IMR-90 (cell line): ENCODE data around the gene TRPM8. TPM values are rescaled to one million over a fixed set of nuclear protein-coding genes. Genes with fewer than 3 reads are reported as not detected.

Source experiments
- ATAC-seq: fragments of 200-7000 bp; cut with Tn5 transposase; 2 replicates; pipeline ENCODE4 v1.9.1; 2020; ENCODE audit warnings: low read depth, mild to moderate bottlenecking, moderate library complexity
- BruUV-seq: library from RNA; stranded (reverse); fragments of 400-500 nt; replicated peaks from 2 replicates; lab custom pipeline; 2021; lab: Mats Ljungman, UMichigan
- CTCF ChIA-PET: fragments of 300-600 bp; formaldehyde crosslinking; extraction: SDS; loops from one replicate; lab custom pipeline; 2021; ENCODE audit warnings: antibody characterized with exemption; lab: Yijun Ruan, JAX
- POLR2A ChIA-PET: fragments of 300-600 bp; sonication (Branson Sonifier 250); formaldehyde crosslinking; loops from one replicate; lab custom pipeline; 2022; ENCODE audit warnings: antibody characterized with exemption; ENCODE audit not compliant: unreplicated experiment; lab: Charles Lee
- DNase-seq: peaks from one replicate; pipeline ENCODE4 v3.0.0; 2013
- H2AFZ ChIP-seq: replicated peaks from 2 replicates; pipeline ENCODE3; 2013; ENCODE audit warnings: low read length, mild to moderate bottlenecking; ENCODE audit not compliant: poor library complexity
- H2AK5ac ChIP-seq: 2 replicates; pipeline ENCODE4 v1.6.1; 2013; ENCODE audit warnings: low read depth, low read length, inconsistent platforms
- H2AK9ac ChIP-seq: replicated peaks from 2 replicates; pipeline ENCODE3; 2013; ENCODE audit warnings: mild to moderate bottlenecking, low read depth, low read length, moderate library complexity; ENCODE audit not compliant: poor library complexity
- H2BK120ac ChIP-seq: 2 replicates; pipeline ENCODE4 v1.6.1; 2013; ENCODE audit warnings: low read depth, low read length, inconsistent platforms
- H2BK15ac ChIP-seq: 3 replicates; pipeline ENCODE4 v1.6.1; 2013; ENCODE audit warnings: low read depth, low read length, inconsistent platforms
- H2BK20ac ChIP-seq: 2 replicates; pipeline ENCODE4 v1.6.1; 2013; ENCODE audit warnings: low read depth, mild to moderate bottlenecking, inconsistent platforms, low read length, moderate library complexity
- H2BK5ac ChIP-seq: 2 replicates; pipeline ENCODE4 v1.6.1; 2013; ENCODE audit warnings: mild to moderate bottlenecking, low read depth, low read length, inconsistent platforms; ENCODE audit not compliant: poor library complexity, severe bottlenecking
- H3K14ac ChIP-seq: replicated peaks from 2 replicates; pipeline ENCODE4 v1.6.1; 2013; ENCODE audit warnings: low read depth, low read length, inconsistent platforms
- H3K18ac ChIP-seq: 2 replicates; pipeline ENCODE4 v1.6.1; 2013; ENCODE audit warnings: low read depth, low read length, control low read depth
- H3K23ac ChIP-seq: 2 replicates; pipeline ENCODE4 v1.6.1; 2013; ENCODE audit warnings: low read depth, low read length, inconsistent platforms
- H3K27ac ChIP-seq: 2 replicates; pipeline ENCODE4 v1.5.1; 2013; ENCODE audit warnings: mild to moderate bottlenecking, control low read depth, low read length; ENCODE audit not compliant: insufficient read depth
- H3K27me3 ChIP-seq: 2 replicates; pipeline ENCODE4 v1.6.1; 2013; ENCODE audit warnings: low read length; ENCODE audit not compliant: control insufficient read depth, insufficient read depth
- H3K36me3 ChIP-seq: 2 replicates; pipeline ENCODE4 v1.6.1; 2013; ENCODE audit warnings: low read length, mixed read lengths; ENCODE audit not compliant: control insufficient read depth, insufficient read depth
- H3K4ac ChIP-seq: 2 replicates; pipeline ENCODE4 v1.6.1; 2013; ENCODE audit warnings: low read depth, low read length, inconsistent platforms
- H3K4me1 ChIP-seq: 2 replicates; pipeline ENCODE4 v1.6.1; 2013; ENCODE audit warnings: low read length, mixed read lengths; ENCODE audit not compliant: control insufficient read depth, insufficient read depth
- H3K4me2 ChIP-seq: 2 replicates; pipeline ENCODE4 v1.6.1; 2013; ENCODE audit warnings: low read depth, mild to moderate bottlenecking, control low read depth, low read length, moderate library complexity
- H3K4me3 ChIP-seq: 2 replicates; pipeline ENCODE4 v1.5.1; 2013; ENCODE audit warnings: low read depth, mild to moderate bottlenecking, control low read depth, low read length, moderate library complexity; ENCODE audit not compliant: insufficient read depth
- H3K56ac ChIP-seq: 2 replicates; pipeline ENCODE4 v1.6.1; 2013; ENCODE audit warnings: low read length, inconsistent platforms; ENCODE audit not compliant: insufficient read depth; ENCODE audit errors: extremely low read depth
- H3K79me1 ChIP-seq, 2 experiments: 2 replicates each; pipeline ENCODE4 v1.6.1; 2013; ENCODE audit warnings: low read length in 2 of 2, inconsistent platforms in 1 of 2, low read depth in 1 of 2
- H3K9ac ChIP-seq: 2 replicates; pipeline ENCODE4 v1.6.1; 2013; ENCODE audit warnings: low read depth, low read length, control low read depth
- H3K9me1 ChIP-seq: 2 replicates; pipeline ENCODE4 v1.6.1; 2013; ENCODE audit warnings: low read length, inconsistent platforms; ENCODE audit not compliant: insufficient read depth
- H3K9me3 ChIP-seq: 2 replicates; pipeline ENCODE4 v1.6.1; 2013; ENCODE audit warnings: low read length; ENCODE audit not compliant: control insufficient read depth, insufficient read depth
- H4K20me1 ChIP-seq: 2 replicates; pipeline ENCODE4 v1.6.1; 2013; ENCODE audit warnings: low read length, inconsistent platforms; ENCODE audit not compliant: insufficient read depth
- H4K5ac ChIP-seq: 2 replicates; pipeline ENCODE4 v1.6.1; 2013; ENCODE audit warnings: mild to moderate bottlenecking, low read depth, low read length, control low read depth
- H4K8ac ChIP-seq, 2 experiments: 2 replicates each; pipeline ENCODE4 v1.6.1; 2013; ENCODE audit warnings: low read depth in 2 of 2, low read length in 2 of 2, control low read depth in 1 of 2, inconsistent platforms in 1 of 2
- H4K91ac ChIP-seq: 2 replicates; pipeline ENCODE4 v1.6.1; 2013; ENCODE audit warnings: low read depth, low read length, inconsistent platforms; ENCODE audit not compliant: insufficient read depth
- BHLHE40 ChIP-seq: fragments of 150-350 bp; IDR thresholded peaks from 2 replicates; pipeline ENCODE4 v1.6.1; 2016; ENCODE audit warnings: mild to moderate bottlenecking, low read depth, low read length
- CHD1 ChIP-seq: IDR thresholded peaks from 2 replicates; pipeline ENCODE4 v1.6.1; 2012; ENCODE audit warnings: low read depth, low read length, improper control_type of control experiment
- CTCF ChIP-seq: conservative IDR thresholded peaks from 2 replicates; pipeline ENCODE4 v1.5.1; 2012; ENCODE audit warnings: mild to moderate bottlenecking, low read depth, low read length, improper control_type of control experiment
- MXI1 ChIP-seq: IDR thresholded peaks from 2 replicates; pipeline ENCODE4 v1.6.1; 2012; ENCODE audit warnings: low read depth, mild to moderate bottlenecking, low read length, moderate library complexity, borderline replicate concordance
- SMC3 ChIP-seq: fragments of 150-350 bp; IDR thresholded peaks from 2 replicates; pipeline ENCODE4 v1.6.1; 2016; ENCODE audit warnings: low read depth, mild to moderate bottlenecking, antibody characterized with exemption, low read length, moderate library complexity
- USF2 ChIP-seq: fragments of 150-350 bp; IDR thresholded peaks from 2 replicates; pipeline ENCODE4 v1.6.1; 2017; ENCODE audit warnings: mild to moderate bottlenecking, antibody characterized with exemption, low read length, low read depth
- WGBS, 2 experiments: methylation state at CpG; one replicate each; pipeline versions ENCODE4 v1.1.5 to v1.1.7; 2013; ENCODE audit warnings: missing lambda C conversion rate in 2 of 2; ENCODE audit not compliant: insufficient read length in 1 of 2; ENCODE audit errors: extremely low coverage in 2 of 2; 5-methylcytosine and 5-hydroxymethylcytosine counted together
- dilution Hi-C: fragments of 300-500 bp; cut with HindIII; formaldehyde crosslinking; loops from one replicate; pipeline ENCODE4 v1.14.3; 2018; ENCODE audit warnings: low sequenced_read_pairs; ENCODE audit not compliant: unreplicated experiment
- in situ Hi-C: fragments of 300-500 bp; cut with MboI; formaldehyde crosslinking; loops from 3 replicates; pipeline ENCODE4 v1.14.3; 2019; ENCODE audit warnings: low sequenced_read_pairs, inconsistent platforms, mixed read lengths
- intact Hi-C: fragments of 100-400 bp; cut with micrococcal nuclease; formaldehyde crosslinking; loops from 2 replicates; pipeline ENCODE4 v1.10.0; 2022
- polyA plus RNA-seq, 3 experiments: library from polyadenylated mRNA; depleted of rRNA; stranded (reverse); fragments of >200 nt; gene quantifications; 2 replicates each; pipeline ENCODE4 v1.2.3, GENCODE V29; 2012; ENCODE audit warnings: low replicate concordance in 1 of 3
- total RNA-seq: library from RNA; depleted of rRNA; stranded (reverse); fragments of >200 nt; gene quantifications from 2 replicates; pipeline ENCODE4 v1.2.3, GENCODE V29; 2012

Gene TRPM8
- total and polyA plus RNA-seq, 2 of the 4 experiments (the other 2 are of a cell fraction), result not detected

GRCh38 chr2:233988581-233988980 is 71.4 kb downstream of the TRPM8 start:
- Histone ChIP-seq H2AFZ (no peak overlapping the region), H3K56ac (no peak overlapping the region), H2BK5ac (no peak overlapping the region), H3K14ac (no peak overlapping the region), H2AK5ac (no peak overlapping the region), H2AK9ac (no peak overlapping the region), H4K5ac (no peak overlapping the region), H2BK120ac (no peak overlapping the region), H4K91ac (no peak overlapping the region), H3K18ac (no peak overlapping the region), H3K27me3 (peaks cover 2% of the 10 kb centered on the region), H4K20me1 (no peaks in the 10 kb centered on the region), H3K9ac (no peak overlapping the region), H3K36me3 (no peaks in the 10 kb centered on the region), H3K4me1 (no peaks in the 10 kb centered on the region), H3K4me2 (no peak overlapping the region), H3K23ac (no peak overlapping the region), H3K9me1 (no peaks in the 10 kb centered on the region), H3K27ac (no peak overlapping the region), H3K4me3 (no peak overlapping the region), H2BK20ac (no peak overlapping the region), H3K79me1 (no peaks in the 10 kb centered on the region), H3K9me3 (no peaks in the 10 kb centered on the region), H3K4ac (no peak overlapping the region), H2BK15ac (no peak overlapping the region), H4K8ac (no peak overlapping the region)
- POLR2A ChIA-PET, result no interaction called here
- in situ Hi-C loops (loop anchor here (10.0 kb wide), 1 partner anchor 1126 kb away; no protein-coding TSS in a partner anchor), intact Hi-C loops (no loop called here), dilution Hi-C loops (no loop called here)
- TF ChIP-seq CHD1, result no peak
- TF ChIP-seq MXI1, result no peak
- no peak for TF ChIP-seq BHLHE40
- no peak for TF ChIP-seq SMC3
- no peak for TF ChIP-seq USF2
- no peak for TF ChIP-seq CTCF
- DNase-seq, result no peak
- no TSS peak for BruUV-seq
- WGBS, 2 experiments, result no CpG with 5 or more reads among the region's 2 CpGs
- no peak for ATAC-seq
- CTCF ChIA-PET, result no interaction called here
